ENCODE data around the gene DUSP28. TPM values are rescaled to one million over a fixed set of nuclear protein-coding genes. Genes with fewer than 3 reads are reported as not detected.

Gene DUSP28
- total RNA-seq, 2 experiments from 2014 or later, result 4.5 to 6.2 TPM

GRCh38 chr2:240589375-240589774 lies 29.2 kb downstream of the DUSP28 start:
- Mint-ChIP-seq H3K27ac (no peak overlapping the region), H3K4me1 (ENCODE audit: low read depth) (peaks cover 26% of the 10 kb centered on the region)
- POLR2A ChIA-PET, result interaction anchor here (4.1 to 8.2 kb wide), 2 partner anchors 26 to 33 kb away, joined by 23 to 118 read pairs; partner anchors contain the start of genes ANKMY1, DUSP28 and RNPEPL1

DNA sequence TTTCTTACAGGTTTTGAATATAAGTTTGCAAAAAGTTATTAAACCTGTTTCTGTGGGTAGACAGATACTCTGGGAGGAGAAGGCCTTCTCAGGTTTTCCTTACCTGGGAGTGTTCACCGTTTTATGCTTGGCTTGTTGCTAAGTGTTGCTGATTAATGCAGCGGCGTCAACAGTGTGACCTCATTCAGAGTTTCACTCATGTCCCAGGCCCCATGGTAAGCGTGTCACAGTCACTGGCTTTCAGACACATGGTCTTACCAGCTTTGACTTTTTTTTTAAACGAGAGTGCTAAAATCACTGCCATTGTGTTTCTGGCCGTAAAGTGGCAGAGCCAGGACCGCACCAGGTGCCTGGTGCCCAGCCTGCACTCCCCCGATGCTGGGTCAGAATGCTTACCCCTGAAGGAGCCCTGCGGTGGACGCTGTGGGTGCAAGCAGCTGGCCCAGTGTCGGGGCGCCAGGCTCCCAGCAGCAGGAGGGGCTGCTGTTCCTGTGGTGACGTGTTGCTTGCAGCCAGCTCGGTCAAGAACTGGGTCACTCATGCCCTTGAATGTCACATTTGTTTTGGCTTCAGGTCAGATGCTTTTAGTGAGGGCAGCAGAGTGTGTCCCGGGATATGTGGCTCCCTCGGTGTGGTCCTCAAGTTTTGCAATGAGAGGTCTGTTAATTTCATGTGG lies 29.8 kb downstream of the DUSP28 start:
- no peaks in the 10 kb centered on the region for H3K27me3 Mint-ChIP-seq

More at GRCh38 chr2:240589375-240589774, 29.2 kb downstream of the DUSP28 start:
- CTCF ChIA-PET, result interaction anchor here (1.2 to 5.2 kb wide), 4 partner anchors 9 to 75 kb away, joined by 3 to 48 read pairs (median 3); no protein-coding TSS in a partner anchor
- peaks cover 4% of the 10 kb centered on the region for H3K36me3 Mint-ChIP-seq (ENCODE audit: low read depth)
- no peak for TF ChIP-seq CTCF (IDR thresholded peaks at IDR 0.05)
- H3K27me3 Mint-ChIP-seq, result no peaks in the 10 kb centered on the region
- intact Hi-C loops (cut with micrococcal nuclease), result no loop called here
- no peaks in the 10 kb centered on the region for H3K9me3 Mint-ChIP-seq
- DNase-seq, result no peak
- H3K4me3 Mint-ChIP-seq, result no peak overlapping the region
- ATAC-seq, result no peak

DNA sequence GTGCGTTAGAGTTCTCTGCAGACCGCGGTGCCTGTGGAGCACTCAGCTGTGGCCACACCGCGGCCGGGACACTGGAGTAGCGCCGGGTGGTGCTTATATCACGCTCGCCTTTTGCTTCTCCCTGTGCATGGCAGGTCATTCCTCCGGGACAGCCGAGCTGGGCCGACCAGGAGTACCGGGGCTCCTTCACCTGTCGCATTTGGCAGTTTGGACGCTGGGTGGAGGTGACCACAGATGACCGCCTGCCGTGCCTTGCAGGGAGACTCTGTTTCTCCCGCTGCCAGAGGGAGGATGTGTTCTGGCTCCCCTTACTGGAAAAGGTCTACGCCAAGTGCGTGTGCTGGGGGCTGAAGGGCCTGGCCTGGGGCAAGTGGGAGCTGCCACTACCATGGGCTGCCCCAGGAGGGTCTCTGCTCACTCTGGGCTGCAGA lies 30.5 kb downstream of the DUSP28 start:
- Mint-ChIP-seq H3K27ac (no peak overlapping the region), H3K27me3 (no peaks in the 10 kb centered on the region), H3K36me3 (ENCODE audit: low read depth) (peaks cover 1% of the 10 kb centered on the region), H3K4me3 (no peak overlapping the region), H3K9me3 (no peaks in the 10 kb centered on the region), H3K4me1 (ENCODE audit: low read depth) (peaks cover 18% of the 10 kb centered on the region)
- DNase-seq, result no peak
- ChIA-PET CTCF (interaction anchor here (1.0 kb wide), 1 partner anchor 22 kb away, joined by 3 read pairs; no protein-coding TSS in a partner anchor), POLR2A (no interaction called here)
- no peak for ATAC-seq
- TF ChIP-seq CTCF (IDR thresholded peaks at IDR 0.05), result no peak
- intact Hi-C loops (cut with micrococcal nuclease), result no loop called here

More for the DNA sequence above, 29.8 kb downstream of the DUSP28 start:
- Mint-ChIP-seq H3K9me3 (no peaks in the 10 kb centered on the region), H3K4me3 (no peak overlapping the region), H3K4me1 (ENCODE audit: low read depth) (peaks cover 20% of the 10 kb centered on the region), H3K36me3 (ENCODE audit: low read depth) (peaks cover 1% of the 10 kb centered on the region), H3K27ac (no peak overlapping the region)
- DNase-seq, result no peak
- ChIA-PET POLR2A (interaction anchor here (8.2 kb wide), 1 partner anchor 26 kb away, joined by 118 read pairs; the partner anchor contains the start of genes ANKMY1, DUSP28 and RNPEPL1), CTCF (interaction anchor here (1.0 to 1.2 kb wide), 2 partner anchors 23 to 40 kb away, joined by 3 read pairs; no protein-coding TSS in a partner anchor)
- no peak for ATAC-seq
- intact Hi-C loops (cut with micrococcal nuclease), result no loop called here
- TF ChIP-seq CTCF (IDR thresholded peaks at IDR 0.05), result no peak

- DNase-seq, result no peak
- intact Hi-C loops (cut with micrococcal nuclease), result no loop called here
- H3K27ac Mint-ChIP-seq, result no peak overlapping the region
- no peaks in the 10 kb centered on the region for H3K9me3 Mint-ChIP-seq
- ChIA-PET POLR2A (interaction anchor here (0.6 kb wide), 1 partner anchor 141 kb away, joined by 3 read pairs; no protein-coding TSS in a partner anchor), CTCF (interaction anchor here (1.0 kb wide), 1 partner anchor 22 kb away, joined by 3 read pairs; no protein-coding TSS in a partner anchor)
- H3K4me1 Mint-ChIP-seq (ENCODE audit: low read depth), result peaks cover 18% of the 10 kb centered on the region
- H3K4me3 Mint-ChIP-seq, result no peak overlapping the region
- ATAC-seq, result no peak
- peaks cover 1% of the 10 kb centered on the region for H3K36me3 Mint-ChIP-seq (ENCODE audit: low read depth)
- H3K27me3 Mint-ChIP-seq, result no peaks in the 10 kb centered on the region
- no peak for TF ChIP-seq CTCF (IDR thresholded peaks at IDR 0.05)
These were observed 31.1 kb downstream of the DUSP28 start for GRCh38 chr2:240591226-240591625.

- ATAC-seq (no peak), DNase-seq (no peak)
- no peaks in the 10 kb centered on the region for H3K27me3 Mint-ChIP-seq
- H3K4me1 Mint-ChIP-seq (ENCODE audit: low read depth), result peaks cover 18% of the 10 kb centered on the region
- H3K4me3 Mint-ChIP-seq, result no peak overlapping the region
- ChIA-PET CTCF (no interaction called here), POLR2A (interaction anchor here (0.6 kb wide), 1 partner anchor 141 kb away, joined by 3 read pairs; no protein-coding TSS in a partner anchor)
- peaks cover 1% of the 10 kb centered on the region for H3K36me3 Mint-ChIP-seq (ENCODE audit: low read depth)
- H3K9me3 Mint-ChIP-seq, result no peaks in the 10 kb centered on the region
- intact Hi-C loops (cut with micrococcal nuclease), result no loop called here
- H3K27ac Mint-ChIP-seq, result no peak overlapping the region
- no peak for TF ChIP-seq CTCF (IDR thresholded peaks at IDR 0.05)
These were observed 31.6 kb downstream of the DUSP28 start for GRCh38 chr2:240591784-240592183.

Data from activated CD8-positive, alpha-beta T cell treated with anti-CD3 and anti-CD28 coated beads for 36 hours (primary cell).